C4-2B (cell line): ENCODE measurements around the gene EXOSC2.

Experiments
- CTCF ChIP-seq: fragments of 450-650 bp; conservative IDR thresholded peaks from 2 replicates; pipeline ENCODE4 v1.5.1; 2017; ENCODE audit warnings: mild to moderate bottlenecking
- ZFX ChIP-seq: fragments of 450-650 bp; IDR thresholded peaks from 2 replicates; pipeline ENCODE4 v1.6.1; 2017

GRCh38 chr9:130720762-130721161, 27.2 kb downstream of the EXOSC2 start:
- TF ChIP-seq CTCF = no peak
- TF ChIP-seq ZFX = no peak
